Measurements from ENCODE around the gene SLCO4C1. TPM values are rescaled to one million over a fixed set of nuclear protein-coding genes. Genes with fewer than 3 reads are reported as not detected.

Gene SLCO4C1
- total RNA-seq, 1 donor from 2014 or later, result 0.36 TPM

Other genes starting within 250 kb of the SLCO4C1 start
- gene SLCO6A1, start 202.7 kb upstream of the SLCO4C1 start, total RNA-seq, result not detected

Data from sciatic nerve (tissue), 1 donor.